H1 (cell line): Measurements from ENCODE around the gene CENPF. TPM values are rescaled to one million over a fixed set of nuclear protein-coding genes. Genes with fewer than 3 reads are reported as not detected.
"Not testable (repeated sequence)": the region's sequence is repeated elsewhere in the genome, so short reads cannot be mapped to it uniquely, and the experiment has no call there.

Experiments used
- CTCF ChIA-PET: fragments of 300-600 bp; sonication (Branson Sonifier 250); formaldehyde crosslinking; loops from one replicate; lab custom pipeline; 2021; ENCODE audit not compliant: partially characterized antibody; lab: Charles Lee
- POLR2A ChIA-PET: fragments of 300-600 bp; sonication (Branson Sonifier 250); formaldehyde crosslinking; loops from one replicate; lab custom pipeline; 2021; ENCODE audit warnings: inconsistent platforms; ENCODE audit not compliant: partially characterized antibody; lab: Charles Lee
- DNase-seq, 2 experiments: peaks; one replicate each; pipeline versions ENCODE4 v3.0.0 to v3.0.0-alpha.2; 2010 to 2022; ENCODE audit warnings: low spot score in 2 of 2, low read depth in 1 of 2, mixed read lengths in 1 of 2
- FAIRE-seq: peaks from 2 replicates; lab custom pipeline; 2011; peaks lifted over from hg19 to GRCh38; lab: Jason Lieb, UNC
- H2AFZ ChIP-seq: 2 replicates; pipeline ENCODE4 v1.8.1; 2012; ENCODE audit warnings: low read length, inconsistent platforms
- H2AK5ac ChIP-seq: 2 replicates; pipeline ENCODE4 v1.6.1; 2013; ENCODE audit warnings: low read depth, low read length
- H2BK120ac ChIP-seq: replicated peaks from 2 replicates; pipeline ENCODE3; 2013; ENCODE audit warnings: low read depth, low read length, inconsistent platforms
- H2BK12ac ChIP-seq: 2 replicates; pipeline ENCODE4 v1.6.1; 2013; ENCODE audit warnings: low read depth, low read length
- H2BK15ac ChIP-seq: 2 replicates; pipeline ENCODE4 v1.6.1; 2013; ENCODE audit warnings: low read length
- H2BK20ac ChIP-seq: 2 replicates; pipeline ENCODE4 v1.6.1; 2013; ENCODE audit warnings: low read length
- H2BK5ac ChIP-seq: 2 replicates; pipeline ENCODE4 v1.6.1; 2013; ENCODE audit warnings: low read depth, low read length
- H3K14ac ChIP-seq: 2 replicates; pipeline ENCODE4 v1.6.1; 2013; ENCODE audit warnings: inconsistent platforms; ENCODE audit not compliant: insufficient read length
- H3K18ac ChIP-seq: 2 replicates; pipeline ENCODE4 v1.6.1; 2013; ENCODE audit warnings: low read length; ENCODE audit errors: extremely low read depth
- H3K23ac ChIP-seq: 2 replicates; pipeline ENCODE4 v1.6.1; 2013; ENCODE audit warnings: inconsistent platforms; ENCODE audit not compliant: insufficient read length
- H3K23me2 ChIP-seq: 2 replicates; pipeline ENCODE4 v1.6.1; 2013; ENCODE audit warnings: low read depth, low read length
- H3K27ac ChIP-seq: 2 replicates; pipeline ENCODE4 v1.6.1; 2011; ENCODE audit warnings: low read depth, low read length, inconsistent platforms
- H3K27me3 ChIP-seq, 4 experiments: replicated peaks in 1 of 4; 1 replicate in 1 of 4; 2 replicates in 3 of 4; pipeline versions ENCODE4 v1.6.1 to v1.8.1; 2011 to 2013; ENCODE audit warnings: low read length in 3 of 4, mild to moderate bottlenecking in 3 of 4, inconsistent platforms in 2 of 4, mixed read lengths in 2 of 4, moderate library complexity in 1 of 4; ENCODE audit not compliant: control insufficient read depth in 3 of 4, insufficient read depth in 3 of 4; ENCODE audit errors: extremely low read depth in 1 of 4
- H3K36me3 ChIP-seq, 4 experiments: 2 replicates each; pipeline versions ENCODE4 v1.6.1 to v1.8.1; 2011 to 2013; ENCODE audit warnings: mild to moderate bottlenecking in 4 of 4, low read length in 3 of 4, moderate library complexity in 2 of 4, control low read depth in 1 of 4, inconsistent platforms in 1 of 4; ENCODE audit not compliant: insufficient read depth in 4 of 4, control insufficient read depth in 2 of 4
- H3K4ac ChIP-seq: replicated peaks from 2 replicates; pipeline ENCODE3; 2013; ENCODE audit warnings: low read length, low read depth, mixed read lengths, inconsistent platforms; ENCODE audit not compliant: insufficient read length
- H3K4me1 ChIP-seq, 4 experiments: replicated peaks in 1 of 4; 1 replicate in 1 of 4; 2 replicates in 3 of 4; pipeline versions ENCODE4 v1.6.1 to v1.8.1; 2011 to 2013; ENCODE audit warnings: low read length in 3 of 4, inconsistent platforms in 2 of 4, mixed read lengths in 1 of 4; ENCODE audit not compliant: insufficient read depth in 4 of 4, control insufficient read depth in 3 of 4
- H3K4me2 ChIP-seq, 2 experiments: 2 replicates each; pipeline versions ENCODE4 v1.6.1 to v1.8.1; 2011 to 2013; ENCODE audit warnings: low read depth in 2 of 2, low read length in 2 of 2, control low read depth in 1 of 2, inconsistent platforms in 1 of 2, mild to moderate bottlenecking in 1 of 2; ENCODE audit not compliant: insufficient read depth in 1 of 2
- H3K4me3 ChIP-seq, 4 experiments: fragments of 200-600, 300-600 bp in 1 of 4; sonication (generic), shearing (Covaris generic), sonication (Bioruptor Twin) in 1 of 4; 2 replicates each; pipeline versions ENCODE4 v1.5.1 to v1.8.1; 2011 to 2016; ENCODE audit warnings: low read length in 4 of 4, low read depth in 3 of 4, control low read depth in 2 of 4, inconsistent platforms in 2 of 4, mild to moderate bottlenecking in 2 of 4, mixed read lengths in 1 of 4, moderate library complexity in 1 of 4; ENCODE audit not compliant: insufficient read depth in 2 of 4; ENCODE audit errors: extremely low read depth in 1 of 4
- H3K56ac ChIP-seq: replicated peaks from 2 replicates; pipeline ENCODE3; 2013; ENCODE audit warnings: low read depth, mild to moderate bottlenecking, mixed read lengths, low read length, inconsistent platforms; ENCODE audit not compliant: insufficient read length
- H3K79me1 ChIP-seq: 2 replicates; pipeline ENCODE4 v1.6.1; 2013; ENCODE audit warnings: low read depth, low read length, control low read depth
- H3K79me2 ChIP-seq, 2 experiments: 2 replicates each; pipeline versions ENCODE4 v1.6.1 to v1.8.1; 2012 to 2013; ENCODE audit warnings: low read length in 2 of 2, mild to moderate bottlenecking in 2 of 2, inconsistent platforms in 1 of 2; ENCODE audit not compliant: insufficient read depth in 2 of 2, control insufficient read depth in 1 of 2
- H3K9ac ChIP-seq, 4 experiments: replicated peaks in 1 of 4; 1 replicate in 1 of 4; 2 replicates in 3 of 4; pipeline versions ENCODE4 v1.6.1 to v1.8.1; 2011 to 2013; ENCODE audit warnings: low read depth in 3 of 4, low read length in 3 of 4, control low read depth in 2 of 4, mild to moderate bottlenecking in 2 of 4, moderate library complexity in 2 of 4, inconsistent platforms in 1 of 4; ENCODE audit errors: extremely low read depth in 1 of 4
- H3K9me3 ChIP-seq, 2 experiments: 2 replicates each; pipeline versions ENCODE4 v1.6.1 to v1.8.1; 2012 to 2013; ENCODE audit warnings: mild to moderate bottlenecking in 2 of 2, moderate library complexity in 2 of 2, control low read depth in 1 of 2, inconsistent platforms in 1 of 2, low read depth in 1 of 2, low read length in 1 of 2, mixed read lengths in 1 of 2; ENCODE audit not compliant: insufficient read depth in 2 of 2
- H4K20me1 ChIP-seq, 2 experiments: replicated peaks in 1 of 2; 2 replicates each; pipeline versions ENCODE3 to v1.8.1; 2011 to 2013; ENCODE audit warnings: inconsistent platforms in 2 of 2, low read length in 2 of 2, mild to moderate bottlenecking in 1 of 2; ENCODE audit not compliant: insufficient read depth in 2 of 2, control insufficient read depth in 1 of 2
- H4K5ac ChIP-seq: 2 replicates; pipeline ENCODE4 v1.6.1; 2013; ENCODE audit warnings: low read length, low read depth, mixed read lengths, inconsistent platforms; ENCODE audit not compliant: insufficient read length
- H4K8ac ChIP-seq: 2 replicates; pipeline ENCODE4 v1.8.0; 2013; ENCODE audit warnings: mild to moderate bottlenecking, moderate library complexity, low read length, inconsistent platforms; ENCODE audit not compliant: insufficient read depth; ENCODE audit errors: extremely low read depth
- H4K91ac ChIP-seq: replicated peaks from 2 replicates; pipeline ENCODE3; 2013; ENCODE audit warnings: low read length, mixed read lengths, inconsistent platforms; ENCODE audit not compliant: insufficient read length
- WGBS, 2 experiments: shearing (Covaris generic) in 1 of 2; methylation state at CpG; one replicate each; pipeline versions ENCODE4 v1.1.6 to v1.1.7; 2013 to 2015; ENCODE audit warnings: low lambda C conversion rate in 2 of 2, mixed read lengths in 2 of 2, inconsistent platforms in 1 of 2, low coverage in 1 of 2, missing lambda C conversion rate in 1 of 2; ENCODE audit not compliant: insufficient replicate concordance in 2 of 2, insufficient coverage in 1 of 2, insufficient read length in 1 of 2; ENCODE audit errors: extremely low coverage in 1 of 2, missing lambda C conversion rate in 1 of 2; 5-methylcytosine and 5-hydroxymethylcytosine counted together
- polyA plus RNA-seq, 7 experiments: library from polyadenylated mRNA; depleted of rRNA in 3 of 7; stranded (reverse) in 5 of 7; unstranded in 2 of 7; fragments of >200 nt in 5 of 7; fragments of 200-250 nt in 2 of 7; gene quantifications; 1 replicate in 5 of 7; 2 replicates in 1 of 7; 4 replicates in 1 of 7; pipeline versions ENCODE4 v1.2.1 to v1.2.3, GENCODE V29; 2011 to 2013; ENCODE audit warnings: missing spikeins in 2 of 7, mixed read lengths in 2 of 7
- total RNA-seq: library from RNA; stranded (reverse); fragmentation: NEBNext Ultra II Directional; extraction: Animal tissue kit (Norgen Biotek cat#: 25700); gene quantifications from 2 replicates; pipeline ENCODE4 v1.2.1, GENCODE V29; 2021

Gene CENPF
- total and polyA plus RNA-seq, 2 of the 8 experiments (the other 6 are each of a cell fraction or from before 2014, with no cell fraction given), result 13.7 to 170 TPM

DNA sequence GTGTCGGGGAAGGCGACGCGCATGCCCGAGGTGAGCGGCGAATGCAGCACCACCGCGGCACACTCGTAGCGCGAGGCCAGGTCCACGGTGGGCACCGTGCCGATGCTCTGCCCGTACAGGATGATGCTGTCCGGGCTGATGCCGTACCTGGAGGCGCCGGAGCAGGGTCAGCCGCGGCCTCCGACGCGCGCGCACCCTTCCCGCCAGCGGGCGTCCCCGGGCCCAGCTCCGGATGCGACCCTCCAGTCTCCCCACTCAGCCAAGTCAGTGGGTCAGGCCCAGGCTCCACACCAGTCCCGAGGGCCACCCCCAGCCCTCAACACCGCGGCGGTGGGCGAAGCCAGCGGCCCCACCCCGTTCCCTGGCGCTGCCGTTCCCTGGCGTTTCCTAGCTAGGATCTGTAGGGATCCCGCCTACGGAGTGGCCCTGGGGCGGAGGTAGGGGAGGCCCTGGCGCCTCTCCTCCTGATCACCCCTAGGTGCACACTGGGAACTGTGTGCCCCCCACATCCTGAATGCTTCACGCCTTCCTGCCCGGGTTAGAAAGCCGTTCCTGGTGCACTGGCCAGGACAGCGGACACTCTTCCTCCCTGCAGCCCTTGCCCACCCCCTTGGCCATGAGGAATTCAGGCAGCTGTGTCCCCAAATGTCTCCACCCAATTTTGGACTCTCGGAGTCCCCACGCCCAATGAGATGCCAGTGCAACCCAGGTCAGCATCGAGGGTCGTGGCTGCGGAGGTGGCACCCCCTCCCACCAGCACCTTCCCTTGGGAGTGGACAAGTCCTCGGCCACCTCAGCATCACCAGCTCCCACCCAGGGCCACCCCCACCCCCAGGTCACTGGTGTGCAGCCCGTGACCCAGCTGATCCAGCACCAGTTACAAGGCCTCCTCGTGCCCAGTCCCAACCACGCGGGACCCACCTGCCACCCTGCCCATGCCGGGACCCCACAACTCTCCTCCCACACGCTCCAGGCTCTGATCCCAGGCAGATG is 3.2 kb downstream of the CENPF start:
- H3K14ac ChIP-seq, H3K4me3 ChIP-seq, H2BK5ac ChIP-seq, H3K18ac ChIP-seq, DNase-seq, H3K9ac ChIP-seq, H4K5ac ChIP-seq, H3K27me3 ChIP-seq, H3K79me1 ChIP-seq, H3K4me2 ChIP-seq, H2BK15ac ChIP-seq, H4K91ac ChIP-seq, H4K8ac ChIP-seq, POLR2A ChIA-PET, H3K4me1 ChIP-seq, H3K27ac ChIP-seq, H2AFZ ChIP-seq, H3K23me2 ChIP-seq, H2AK5ac ChIP-seq, H2BK12ac ChIP-seq, H2BK20ac ChIP-seq, H2BK120ac ChIP-seq, H3K56ac ChIP-seq, FAIRE-seq, H3K9me3 ChIP-seq, H3K4ac ChIP-seq, H4K20me1 ChIP-seq, H3K23ac ChIP-seq: not testable (repeated sequence)
- CTCF ChIA-PET, result interaction anchor here (1.2 to 2.9 kb wide), 2 partner anchors 274 to 277 kb away, joined by 5 to 13 read pairs; no protein-coding TSS in a partner anchor
- 93% methylated on average over 28 of the region's 63 CpGs; no CpG with 5 or more reads in 1 of the 2 experiments for WGBS, 2 experiments
- peaks cover 0 to 26% (median 6%) of the 10 kb centered on the region in 4 experiments; a peak in 5 of 8 replicates for H3K36me3 ChIP-seq
- H3K79me2 ChIP-seq, result peaks cover 38 to 73% of the 10 kb centered on the region in 2 experiments
